ENCODE results near the gene SPAM1. TPM values are rescaled to one million over a fixed set of nuclear protein-coding genes. Genes with fewer than 3 reads are reported as not detected.

SPAM1 gene
- polyA plus RNA-seq, 1 donor (not counting 4 experiments of a cell fraction or from before 2014, with no cell fraction given): not detected

GRCh38 chr7:123975084-123975483 is 50.0 kb downstream of the SPAM1 start:
- no peaks in the 10 kb centered on the region for H3K9me3 ChIP-seq (ENCODE audit: control insufficient read depth, low read depth, low read length)
- H3K4me3 ChIP-seq (ENCODE audit: control insufficient read depth in 2 of 3, extremely low read depth in 1 of 3, insufficient read depth in 2 of 3, low read depth in 1 of 3, low read length in 3 of 3): no peak overlapping the region
- no peaks in the 10 kb centered on the region for H3K9me1 ChIP-seq (ENCODE audit: control insufficient read depth, extremely low read depth, insufficient read depth, low read length)
- no peaks in the 10 kb centered on the region for H3K79me2 ChIP-seq (ENCODE audit: control insufficient read depth, insufficient read depth, low read length)
- no peak for FAIRE-seq
- TF ChIP-seq CTCF (optimal IDR thresholded peaks at IDR 0.05 in 1 of 3, IDR thresholded peaks at IDR 0.05 in 1 of 3, conservative IDR thresholded peaks at IDR 0.05 in 1 of 3; ENCODE audit: extremely low read depth in 1 of 3, insufficient read depth in 2 of 3, low read length in 3 of 3): no peak
- TF ChIP-seq EZH2 (IDR thresholded peaks at IDR 0.05; ENCODE audit: low read length): no peak
- peaks cover 5% of the 10 kb centered on the region for H3K4me1 ChIP-seq (ENCODE audit: control insufficient read depth, extremely low read depth, insufficient read depth, low read length)
- H3K27me3 ChIP-seq (ENCODE audit: control insufficient read depth, extremely low read depth, insufficient read depth, low read length): no peaks in the 10 kb centered on the region
- H3K4me2 ChIP-seq (ENCODE audit: control insufficient read depth, extremely low read depth, insufficient read depth, low read depth, low read length): no peak overlapping the region
- H3K27ac ChIP-seq (ENCODE audit: control insufficient read depth, insufficient read depth, low read length): no peak overlapping the region
- dilution Hi-C loops (cut with MboI; ENCODE audit: extremely low pct_ligation_motif_present, low sequenced_read_pairs): no loop called here
- DNase-seq (ENCODE audit: low read depth, low spot score): no peak
- H4K20me1 ChIP-seq (ENCODE audit: control insufficient read depth, extremely low read depth, insufficient read depth, low read length): no peaks in the 10 kb centered on the region
- H2AFZ ChIP-seq (ENCODE audit: control insufficient read depth, low read length): no peak overlapping the region
- H3K36me3 ChIP-seq (ENCODE audit: control insufficient read depth in 2 of 2, extremely low read depth in 1 of 2, insufficient read depth in 2 of 2, low read length in 2 of 2): no peaks in the 10 kb centered on the region
- H3K9ac ChIP-seq (ENCODE audit: control insufficient read depth, extremely low read depth, insufficient read depth, low read length): no peak overlapping the region

DNA sequence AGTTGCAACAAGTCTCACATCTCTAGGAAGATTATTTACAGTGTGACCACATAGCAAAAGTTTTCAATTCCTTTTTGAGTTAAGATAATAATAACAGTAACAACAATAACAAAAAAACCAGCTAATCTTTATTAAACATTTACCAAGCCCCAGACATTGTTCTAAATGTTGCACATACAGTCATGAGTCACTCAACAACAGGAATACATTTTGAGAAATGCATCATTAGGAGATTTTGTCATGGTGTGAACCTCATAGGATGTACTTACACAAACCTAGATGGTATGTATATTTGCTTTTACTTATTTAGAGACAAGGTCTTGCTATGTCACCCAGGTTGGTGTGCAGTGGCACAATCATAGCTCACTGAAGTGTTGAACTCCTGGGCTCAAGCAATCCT is 52.0 kb downstream of the SPAM1 start:
- dilution Hi-C loops (cut with MboI; ENCODE audit: extremely low pct_ligation_motif_present, low sequenced_read_pairs): no loop called here

More for the DNA sequence above, 52.0 kb downstream of the SPAM1 start:
- Histone ChIP-seq H4K20me1 (ENCODE audit: control insufficient read depth, extremely low read depth, insufficient read depth, low read length) (no peaks in the 10 kb centered on the region), H2AFZ (ENCODE audit: control insufficient read depth, low read length) (no peak overlapping the region), H3K9ac (ENCODE audit: control insufficient read depth, extremely low read depth, insufficient read depth, low read length) (no peak overlapping the region), H3K4me2 (ENCODE audit: control insufficient read depth, extremely low read depth, insufficient read depth, low read depth, low read length) (no peak overlapping the region), H3K4me1 (ENCODE audit: control insufficient read depth, extremely low read depth, insufficient read depth, low read length) (peaks cover 5% of the 10 kb centered on the region), H3K27ac (ENCODE audit: control insufficient read depth, insufficient read depth, low read length) (no peak overlapping the region), H3K9me1 (ENCODE audit: control insufficient read depth, extremely low read depth, insufficient read depth, low read length) (no peaks in the 10 kb centered on the region), H3K79me2 (ENCODE audit: control insufficient read depth, insufficient read depth, low read length) (no peaks in the 10 kb centered on the region), H3K36me3 (ENCODE audit: control insufficient read depth in 2 of 2, extremely low read depth in 1 of 2, insufficient read depth in 2 of 2, low read length in 2 of 2) (no peaks in the 10 kb centered on the region), H3K27me3 (ENCODE audit: control insufficient read depth, extremely low read depth, insufficient read depth, low read length) (no peaks in the 10 kb centered on the region), H3K4me3 (ENCODE audit: control insufficient read depth in 2 of 3, extremely low read depth in 1 of 3, insufficient read depth in 2 of 3, low read depth in 1 of 3, low read length in 3 of 3) (no peak overlapping the region), H3K9me3 (ENCODE audit: control insufficient read depth, low read depth, low read length) (no peaks in the 10 kb centered on the region)
- no peak for TF ChIP-seq CTCF (optimal IDR thresholded peaks at IDR 0.05 in 1 of 3, IDR thresholded peaks at IDR 0.05 in 1 of 3, conservative IDR thresholded peaks at IDR 0.05 in 1 of 3; ENCODE audit: extremely low read depth in 1 of 3, insufficient read depth in 2 of 3, low read length in 3 of 3)
- TF ChIP-seq EZH2 (IDR thresholded peaks at IDR 0.05; ENCODE audit: low read length): no peak
- DNase-seq (ENCODE audit: low read depth, low spot score) (no peak), FAIRE-seq (no peak)

Data from keratinocyte (primary cell).